ENCODE results near the gene CANT1. TPM values are rescaled to one million over a fixed set of nuclear protein-coding genes. Genes with fewer than 3 reads are reported as not detected.

CANT1 gene
- total RNA-seq, 2 experiments from 2014 or later = 28.3 to 30.0 TPM

DNA sequence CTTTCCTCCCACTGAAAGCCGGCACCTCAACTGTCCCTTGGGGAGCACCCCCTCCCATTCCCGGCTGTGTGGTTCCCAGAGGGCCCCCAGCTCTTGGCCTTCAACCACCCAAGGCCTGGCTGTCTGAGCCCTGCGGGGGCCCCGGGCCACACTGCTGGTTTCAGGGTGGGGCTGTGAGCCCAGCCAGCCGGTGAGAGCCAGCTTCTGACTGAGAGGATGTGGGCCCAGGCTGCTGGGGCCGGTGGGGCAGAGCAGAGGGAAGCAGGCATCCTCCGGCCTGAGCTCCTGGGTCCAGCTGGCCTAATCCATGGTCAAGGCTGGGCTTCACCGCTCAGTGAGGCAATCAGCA, 29.0 kb downstream of the CANT1 start:
- peak in 1 of 14 experiments; percentile 24 for DNase-seq
- peaks cover 9% of the 10 kb centered on the region for H3K36me3 ChIP-seq (ENCODE audit: insufficient read depth, low read length)
- TF ChIP-seq, protein P1, sequence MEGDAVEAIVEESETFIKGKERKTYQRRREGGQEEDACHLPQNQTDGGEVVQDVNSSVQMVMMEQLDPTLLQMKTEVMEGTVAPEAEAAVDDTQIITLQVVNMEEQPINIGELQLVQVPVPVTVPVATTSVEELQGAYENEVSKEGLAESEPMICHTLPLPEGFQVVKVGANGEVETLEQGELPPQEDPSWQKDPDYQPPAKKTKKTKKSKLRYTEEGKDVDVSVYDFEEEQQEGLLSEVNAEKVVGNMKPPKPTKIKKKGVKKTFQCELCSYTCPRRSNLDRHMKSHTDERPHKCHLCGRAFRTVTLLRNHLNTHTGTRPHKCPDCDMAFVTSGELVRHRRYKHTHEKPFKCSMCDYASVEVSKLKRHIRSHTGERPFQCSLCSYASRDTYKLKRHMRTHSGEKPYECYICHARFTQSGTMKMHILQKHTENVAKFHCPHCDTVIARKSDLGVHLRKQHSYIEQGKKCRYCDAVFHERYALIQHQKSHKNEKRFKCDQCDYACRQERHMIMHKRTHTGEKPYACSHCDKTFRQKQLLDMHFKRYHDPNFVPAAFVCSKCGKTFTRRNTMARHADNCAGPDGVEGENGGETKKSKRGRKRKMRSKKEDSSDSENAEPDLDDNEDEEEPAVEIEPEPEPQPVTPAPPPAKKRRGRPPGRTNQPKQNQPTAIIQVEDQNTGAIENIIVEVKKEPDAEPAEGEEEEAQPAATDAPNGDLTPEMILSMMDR (IDR thresholded peaks at IDR 0.05) = no peak
- H3K4me1 ChIP-seq (ENCODE audit: insufficient read depth, low read length) = peaks cover 50% of the 10 kb centered on the region
- peaks cover 9% of the 10 kb centered on the region for H3K36me3 Mint-ChIP-seq (ENCODE audit: low read depth)
- ChIA-PET POLR2A (interaction anchor here (0.5 kb wide), 1 partner anchor 60 kb away, joined by 3 read pairs; no protein-coding TSS in a partner anchor), CTCF (no interaction called here)
- no peak overlapping the region for H3K27ac Mint-ChIP-seq
- peaks cover 13% of the 10 kb centered on the region for H3K4me1 Mint-ChIP-seq (ENCODE audit: low read depth)
- no peaks in the 10 kb centered on the region for H3K27me3 Mint-ChIP-seq
- H3K27ac ChIP-seq (ENCODE audit: low read depth in 1 of 2, low read length in 2 of 2) = no peak overlapping the region
- H3K4me3 ChIP-seq (ENCODE audit: low read length) = no peak overlapping the region
- intact Hi-C loops (cut with DNase I, micrococcal nuclease) = no loop called here
- ATAC-seq (ENCODE audit: poor library complexity) = no peak
- H3K9me3 ChIP-seq (ENCODE audit: control insufficient read depth in 1 of 2, insufficient read depth in 1 of 2, low read length in 2 of 2) = no peaks in the 10 kb centered on the region
- H3K27me3 ChIP-seq (ENCODE audit: control insufficient read depth in 1 of 2, insufficient read depth in 2 of 2, low read length in 2 of 2) = no peaks in the 10 kb centered on the region
- H3K9me3 Mint-ChIP-seq = no peaks in the 10 kb centered on the region
- H3K4me3 Mint-ChIP-seq = peak overlapping the region; percentile 20

- H3K4me3 Mint-ChIP-seq = peak within 1 kb of the TSS; percentile 80
- intact Hi-C loops (cut with DNase I, micrococcal nuclease) = no loop called here
- TF ChIP-seq, protein P1 (IDR thresholded peaks at IDR 0.05) = no peak
- no peaks in the 10 kb centered on the region for H3K9me3 ChIP-seq (ENCODE audit: control insufficient read depth in 1 of 2, insufficient read depth in 1 of 2, low read length in 2 of 2)
- H3K27me3 ChIP-seq (ENCODE audit: control insufficient read depth in 1 of 2, insufficient read depth in 2 of 2, low read length in 2 of 2) = no peaks in the 10 kb centered on the region
- DNase-seq (peak in 13 of 14 experiments; percentile 11 to 65 (median 18)), ATAC-seq (ENCODE audit: poor library complexity) (peak; percentile 89)
- POLR2A ChIA-PET = interaction anchor here (0.5 kb wide), 2 partner anchors 61 to 79 kb away, joined by 3 read pairs; no protein-coding TSS in a partner anchor
- peak within 1 kb of the TSS in 1 of 2 donors; percentile 52 for H3K27ac ChIP-seq (ENCODE audit: low read depth in 1 of 2, low read length in 2 of 2)
- H3K27ac Mint-ChIP-seq = peak within 1 kb of the TSS; percentile 84
- H3K4me1 Mint-ChIP-seq (ENCODE audit: low read depth) = peaks cover 13% of the 10 kb centered on the region
- peaks cover 51% of the 10 kb centered on the region for H3K4me1 ChIP-seq (ENCODE audit: insufficient read depth, low read length)
- H3K36me3 ChIP-seq (ENCODE audit: insufficient read depth, low read length) = peaks cover 9% of the 10 kb centered on the region
- peaks cover 12% of the 10 kb centered on the region for H3K36me3 Mint-ChIP-seq (ENCODE audit: low read depth)
- H3K9me3 Mint-ChIP-seq = no peaks in the 10 kb centered on the region
- H3K27me3 Mint-ChIP-seq = no peaks in the 10 kb centered on the region
- peak within 1 kb of the TSS; percentile 59 for H3K4me3 ChIP-seq (ENCODE audit: low read length)
- CTCF ChIA-PET = no interaction called here
Measured at GRCh38 chr17:78979780-78980623, 29.6 kb downstream of the CANT1 start, which contains the start of gene LGALS3BP. Gene LGALS3BP (minus strand): TSS chr17:78979923. CDS start chr17:78977191, 2,732 bp downstream.

- H3K27ac Mint-ChIP-seq = peak overlapping the region; percentile 20
- Histone ChIP-seq H3K36me3 (ENCODE audit: insufficient read depth, low read length) (peaks cover 12% of the 10 kb centered on the region), H3K9me3 (ENCODE audit: control insufficient read depth in 1 of 2, insufficient read depth in 1 of 2, low read length in 2 of 2) (no peaks in the 10 kb centered on the region), H3K27ac (ENCODE audit: low read depth in 1 of 2, low read length in 2 of 2) (no peak overlapping the region), H3K4me3 (ENCODE audit: low read length) (peak overlapping the region; percentile 59), H3K27me3 (ENCODE audit: control insufficient read depth in 1 of 2, insufficient read depth in 2 of 2, low read length in 2 of 2) (no peaks in the 10 kb centered on the region), H3K4me1 (ENCODE audit: insufficient read depth, low read length) (peaks cover 51% of the 10 kb centered on the region)
- peaks cover 17% of the 10 kb centered on the region for H3K36me3 Mint-ChIP-seq (ENCODE audit: low read depth)
- intact Hi-C loops (cut with DNase I, micrococcal nuclease) = no loop called here
- DNase-seq (peak in 1 of 14 experiments; percentile 12), ATAC-seq (ENCODE audit: poor library complexity) (no peak)
- ChIA-PET POLR2A (no interaction called here), CTCF (no interaction called here)
- H3K4me3 Mint-ChIP-seq = peak overlapping the region; percentile 80
- H3K4me1 Mint-ChIP-seq (ENCODE audit: low read depth) = peaks cover 13% of the 10 kb centered on the region
- H3K27me3 Mint-ChIP-seq = no peaks in the 10 kb centered on the region
- TF ChIP-seq, protein P1 (IDR thresholded peaks at IDR 0.05) = no peak
- H3K9me3 Mint-ChIP-seq = no peaks in the 10 kb centered on the region
Measured at GRCh38 chr17:78977997-78978973, 31.3 kb downstream of the CANT1 start.
